OCI-LY7 (cell line): ENCODE measurements around the gene TPST2. TPM values are rescaled to one million over a fixed set of nuclear protein-coding genes. Genes with fewer than 3 reads are reported as not detected.

Source experiments
- BruUV-seq: library from RNA; stranded (reverse); fragments of 400-500 nt; replicated peaks from 2 replicates; lab custom pipeline; 2021; lab: Mats Ljungman, UMichigan
- CTCF ChIA-PET: fragments of 300-600 bp; sonication (Branson Sonifier 250); formaldehyde crosslinking; loops from one replicate; lab custom pipeline; 2022; ENCODE audit warnings: antibody characterized with exemption; ENCODE audit not compliant: unreplicated experiment; lab: Charles Lee
- POLR2A ChIA-PET: fragments of 300-600 bp; sonication (Branson Sonifier 250); formaldehyde crosslinking; loops from one replicate; lab custom pipeline; 2022; ENCODE audit warnings: antibody characterized with exemption; lab: Charles Lee
- DNase-seq: peaks from one replicate; pipeline ENCODE4 v3.0.0-alpha.2; 2015; ENCODE audit warnings: low spot score
- H2AFZ ChIP-seq: fragments of 200-600 bp; sonication (generic), shearing (Covaris generic); 2 replicates; pipeline ENCODE4 v1.6.1; 2014; ENCODE audit warnings: mild to moderate bottlenecking, antibody characterized with exemption, low read length, moderate library complexity
- H3K27ac ChIP-seq: fragments of 200-600 bp; sonication (generic); 2 replicates; pipeline ENCODE4 v1.5.1; 2014; ENCODE audit warnings: mixed run types, low read depth, mild to moderate bottlenecking, moderate library complexity, low read length, inconsistent platforms; ENCODE audit not compliant: poor library complexity, severe bottlenecking
- H3K36me3 ChIP-seq: fragments of 200-600 bp; sonication (generic); 2 replicates; pipeline ENCODE4 v1.6.1; 2014; ENCODE audit warnings: mild to moderate bottlenecking, antibody characterized with exemption, low read length, moderate library complexity, mixed read lengths; ENCODE audit not compliant: insufficient read depth
- H3K4me1 ChIP-seq: fragments of 200-600 bp; sonication (generic); 2 replicates; pipeline ENCODE4 v1.5.1; 2014; ENCODE audit warnings: mild to moderate bottlenecking, low read length; ENCODE audit not compliant: insufficient read depth, poor library complexity, severe bottlenecking
- H3K4me2 ChIP-seq: fragments of 200-600 bp; sonication (generic); 2 replicates; pipeline ENCODE4 v1.6.1; 2014; ENCODE audit warnings: mild to moderate bottlenecking, low read length
- H3K4me3 ChIP-seq: fragments of 200-600 bp; sonication (generic); 2 replicates; pipeline ENCODE4 v1.5.1; 2014; ENCODE audit warnings: mild to moderate bottlenecking, low read depth, low read length; ENCODE audit not compliant: poor library complexity, severe bottlenecking
- H3K79me2 ChIP-seq: fragments of 200-600 bp; sonication (generic); 2 replicates; pipeline ENCODE4 v1.6.1; 2016; ENCODE audit warnings: low read depth, mild to moderate bottlenecking, low read length, moderate library complexity, mixed read lengths; ENCODE audit not compliant: insufficient read depth
- H3K9me2 ChIP-seq: fragments of 200-600 bp; sonication (generic); 2 replicates; pipeline ENCODE4 v1.6.1; 2016; ENCODE audit warnings: mild to moderate bottlenecking, low read length, mixed read lengths; ENCODE audit not compliant: insufficient read depth
- H3K9me3 ChIP-seq: fragments of 200-600 bp; sonication (generic); 2 replicates; pipeline ENCODE4 v1.6.1; 2014; ENCODE audit warnings: mild to moderate bottlenecking, mixed run types, low read length, mixed read lengths
- H4K20me1 ChIP-seq: fragments of 200-600 bp; sonication (generic); 2 replicates; pipeline ENCODE4 v1.6.1; 2014; ENCODE audit warnings: mild to moderate bottlenecking, antibody characterized with exemption, low read length, moderate library complexity, mixed read lengths; ENCODE audit not compliant: insufficient read depth
- EZH2phosphoT487 ChIP-seq: fragments of 200-600 bp; sonication (generic); IDR thresholded peaks from 2 replicates; pipeline ENCODE4 v1.6.1; 2018; ENCODE audit warnings: low read depth, borderline replicate concordance, mild to moderate bottlenecking, mixed run types, antibody characterized with exemption, low read length, moderate library complexity, mixed read lengths
- intact Hi-C: fragments of 100-400 bp; cut with micrococcal nuclease; formaldehyde crosslinking; loops from one replicate; pipeline ENCODE4 v1.10.0; 2022; ENCODE audit not compliant: unreplicated experiment
- total RNA-seq, 2 experiments: library from RNA; depleted of rRNA in 1 of 2; stranded (reverse); fragments of >200 nt in 1 of 2; shearing (Covaris generic) in 1 of 2; gene quantifications; 2 replicates each; pipeline ENCODE4 v1.2.3, GENCODE V29; 2014 to 2022
- TF ChIP-seq, protein P1 (sequence below): fragments of 200-600 bp; sonication (generic); conservative IDR thresholded peaks from 2 replicates; pipeline ENCODE4 v1.5.1; 2014; ENCODE audit warnings: mild to moderate bottlenecking, antibody characterized with exemption, low read length, moderate library complexity, mixed read lengths

TPST2 gene
- total RNA-seq, 2 experiments from 2014 or later, result 12.5 to 19.1 TPM

DNA sequence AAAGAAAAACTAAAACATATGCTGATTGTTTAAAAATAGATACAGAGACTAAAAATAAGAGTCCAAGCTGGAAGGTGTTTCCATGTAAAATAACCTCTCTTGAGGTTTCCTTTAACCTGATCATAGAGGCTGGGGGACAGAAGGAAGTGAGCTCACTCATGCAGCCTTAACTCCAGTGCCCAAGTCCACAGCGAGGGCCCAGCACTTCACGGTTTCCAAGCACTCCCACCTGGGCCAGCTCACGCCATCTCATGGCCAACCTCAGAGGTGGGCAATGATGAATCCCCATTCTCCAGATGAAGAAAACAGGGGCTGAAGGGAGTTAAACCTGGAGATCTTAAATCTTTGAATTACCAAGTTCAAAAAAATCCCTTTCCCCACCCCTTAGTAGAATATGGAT is 62.8 kb downstream of the TPST2 start:
- intact Hi-C loops, result no loop called here
- no peak for DNase-seq
- TF ChIP-seq EZH2phosphoT487, result no peak
- TF ChIP-seq, protein P1, sequence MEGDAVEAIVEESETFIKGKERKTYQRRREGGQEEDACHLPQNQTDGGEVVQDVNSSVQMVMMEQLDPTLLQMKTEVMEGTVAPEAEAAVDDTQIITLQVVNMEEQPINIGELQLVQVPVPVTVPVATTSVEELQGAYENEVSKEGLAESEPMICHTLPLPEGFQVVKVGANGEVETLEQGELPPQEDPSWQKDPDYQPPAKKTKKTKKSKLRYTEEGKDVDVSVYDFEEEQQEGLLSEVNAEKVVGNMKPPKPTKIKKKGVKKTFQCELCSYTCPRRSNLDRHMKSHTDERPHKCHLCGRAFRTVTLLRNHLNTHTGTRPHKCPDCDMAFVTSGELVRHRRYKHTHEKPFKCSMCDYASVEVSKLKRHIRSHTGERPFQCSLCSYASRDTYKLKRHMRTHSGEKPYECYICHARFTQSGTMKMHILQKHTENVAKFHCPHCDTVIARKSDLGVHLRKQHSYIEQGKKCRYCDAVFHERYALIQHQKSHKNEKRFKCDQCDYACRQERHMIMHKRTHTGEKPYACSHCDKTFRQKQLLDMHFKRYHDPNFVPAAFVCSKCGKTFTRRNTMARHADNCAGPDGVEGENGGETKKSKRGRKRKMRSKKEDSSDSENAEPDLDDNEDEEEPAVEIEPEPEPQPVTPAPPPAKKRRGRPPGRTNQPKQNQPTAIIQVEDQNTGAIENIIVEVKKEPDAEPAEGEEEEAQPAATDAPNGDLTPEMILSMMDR, result no peak
- Histone ChIP-seq H4K20me1 (no peaks in the 10 kb centered on the region), H3K27ac (peak overlapping the region; percentile 5), H3K4me3 (no peak overlapping the region), H3K4me1 (peaks cover 26% of the 10 kb centered on the region), H3K4me2 (no peak overlapping the region), H3K36me3 (peaks cover 45% of the 10 kb centered on the region; the same call in 1 of the 2 replicates), H3K9me3 (no peaks in the 10 kb centered on the region), H2AFZ (no peak overlapping the region), H3K9me2 (no peaks in the 10 kb centered on the region), H3K79me2 (no peaks in the 10 kb centered on the region)
- POLR2A ChIA-PET, result interaction anchor here (1.4 kb wide), 1 partner anchor 12 kb away, joined by 3 read pairs; no protein-coding TSS in a partner anchor
- BruUV-seq, result no TSS peak
- CTCF ChIA-PET, result no interaction called here

DNA sequence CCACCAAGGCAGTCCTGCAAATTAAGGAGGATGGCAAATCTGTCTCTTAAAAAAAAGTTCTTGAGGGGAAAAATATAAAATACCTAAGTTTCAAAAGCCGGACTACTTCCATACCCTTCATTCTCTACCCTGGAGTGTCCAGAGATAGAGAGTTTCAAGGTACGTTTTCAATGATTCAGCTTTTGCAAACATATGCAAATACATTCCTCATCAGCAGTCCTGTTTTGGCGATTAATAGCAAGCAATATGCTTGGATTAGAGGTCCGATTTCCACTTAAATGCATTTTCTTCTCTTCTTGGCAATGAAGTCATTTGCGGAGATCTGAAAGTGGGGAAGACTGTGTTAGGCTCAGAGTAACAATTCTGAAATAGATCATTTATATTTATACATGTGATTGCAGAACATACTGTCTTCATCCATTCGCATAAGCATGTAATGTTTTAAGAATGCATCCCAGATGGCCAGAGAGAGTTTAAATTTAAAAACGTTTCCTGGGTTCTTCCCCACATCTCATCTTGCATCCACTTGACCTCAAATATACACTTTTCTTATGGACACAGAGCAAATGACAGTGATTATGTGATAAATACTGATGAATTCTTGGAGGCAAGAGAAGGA is 63.9 kb downstream of the TPST2 start:
- TF ChIP-seq, protein P1, result no peak
- no peak for TF ChIP-seq EZH2phosphoT487
- intact Hi-C loops, result no loop called here
- POLR2A ChIA-PET, result interaction anchor here (1.2 kb wide), 1 partner anchor 9 kb away, joined by 3 read pairs; no protein-coding TSS in a partner anchor

DNA sequence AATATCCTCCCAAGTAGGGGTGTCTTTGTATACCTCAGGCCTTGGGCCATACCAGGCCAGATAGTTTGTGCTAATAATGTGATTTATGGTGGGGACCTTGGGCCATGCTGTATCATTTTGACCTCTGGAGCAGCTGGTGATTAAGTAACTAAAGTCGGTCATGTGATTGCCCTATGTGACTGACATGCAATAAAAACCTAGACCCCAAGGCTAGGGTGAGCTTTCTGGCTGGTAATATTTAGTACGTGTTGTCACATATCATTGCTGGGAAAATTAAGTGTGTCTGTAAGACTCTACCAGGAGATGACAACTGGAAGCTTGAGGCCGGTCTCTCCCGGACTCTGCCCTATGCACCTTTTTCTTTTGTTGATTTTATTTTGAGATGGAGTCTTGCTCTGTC is 65.1 kb downstream of the TPST2 start:
- no peak for DNase-seq
- H2AFZ ChIP-seq, result no peak overlapping the region
- no peaks in the 10 kb centered on the region for H3K79me2 ChIP-seq
- no TSS peak for BruUV-seq
- H3K4me3 ChIP-seq, result no peak overlapping the region
- no peaks in the 10 kb centered on the region for H3K9me3 ChIP-seq
- no peak for TF ChIP-seq EZH2phosphoT487
- TF ChIP-seq, protein P1, result no peak
- peaks cover 25% of the 10 kb centered on the region for H3K4me1 ChIP-seq
- intact Hi-C loops, result no loop called here
- POLR2A ChIA-PET, result interaction anchor here (2.3 kb wide), 1 partner anchor 11 kb away, joined by 13 read pairs; no protein-coding TSS in a partner anchor
- H3K9me2 ChIP-seq, result no peaks in the 10 kb centered on the region
- H3K4me2 ChIP-seq, result no peak overlapping the region
- H3K36me3 ChIP-seq, result peaks cover 26% of the 10 kb centered on the region; the same call in 1 of the 2 replicates
- no peak overlapping the region for H3K27ac ChIP-seq
- CTCF ChIA-PET, result no interaction called here
- no peaks in the 10 kb centered on the region for H4K20me1 ChIP-seq

More for the DNA sequence above, 63.9 kb downstream of the TPST2 start:
- no peak overlapping the region for H3K4me3 ChIP-seq
- peaks cover 34% of the 10 kb centered on the region; the same call in 1 of the 2 replicates for H3K36me3 ChIP-seq
- no peak overlapping the region for H2AFZ ChIP-seq
- H4K20me1 ChIP-seq, result no peaks in the 10 kb centered on the region
- H3K9me2 ChIP-seq, result no peaks in the 10 kb centered on the region
- H3K9me3 ChIP-seq, result no peaks in the 10 kb centered on the region
- no peaks in the 10 kb centered on the region for H3K79me2 ChIP-seq
- DNase-seq, result no peak
- H3K4me2 ChIP-seq, result no peak overlapping the region
- no peak overlapping the region for H3K27ac ChIP-seq
- TSS peak; percentile 36 for BruUV-seq
- CTCF ChIA-PET, result no interaction called here
- H3K4me1 ChIP-seq, result peaks cover 25% of the 10 kb centered on the region
